ENCODE results near the gene GRID2.

DNA sequence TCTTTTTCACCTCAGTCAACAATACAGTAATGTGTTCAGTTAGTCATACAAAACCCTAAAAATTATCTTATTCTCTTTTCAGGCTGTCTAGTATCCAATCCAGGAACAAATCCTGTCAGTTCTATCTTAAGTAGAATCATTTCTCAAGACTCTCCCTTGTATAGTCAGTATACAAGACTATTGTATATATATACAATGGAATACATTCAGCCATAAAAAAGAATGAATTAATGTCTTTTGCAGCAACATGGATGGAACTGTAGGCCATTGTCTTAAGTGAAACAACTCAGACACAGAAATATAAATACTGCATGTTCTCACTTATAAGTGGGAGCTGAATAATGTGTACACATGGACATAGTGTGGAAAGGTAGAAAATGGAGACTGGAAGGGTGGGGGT lies 1023.6 kb downstream of the GRID2 start:
- no peak for TF ChIP-seq EZH2 (optimal IDR thresholded peaks at IDR 0.05; ENCODE audit: low read depth, low read length)
- TF ChIP-seq, protein P1, sequence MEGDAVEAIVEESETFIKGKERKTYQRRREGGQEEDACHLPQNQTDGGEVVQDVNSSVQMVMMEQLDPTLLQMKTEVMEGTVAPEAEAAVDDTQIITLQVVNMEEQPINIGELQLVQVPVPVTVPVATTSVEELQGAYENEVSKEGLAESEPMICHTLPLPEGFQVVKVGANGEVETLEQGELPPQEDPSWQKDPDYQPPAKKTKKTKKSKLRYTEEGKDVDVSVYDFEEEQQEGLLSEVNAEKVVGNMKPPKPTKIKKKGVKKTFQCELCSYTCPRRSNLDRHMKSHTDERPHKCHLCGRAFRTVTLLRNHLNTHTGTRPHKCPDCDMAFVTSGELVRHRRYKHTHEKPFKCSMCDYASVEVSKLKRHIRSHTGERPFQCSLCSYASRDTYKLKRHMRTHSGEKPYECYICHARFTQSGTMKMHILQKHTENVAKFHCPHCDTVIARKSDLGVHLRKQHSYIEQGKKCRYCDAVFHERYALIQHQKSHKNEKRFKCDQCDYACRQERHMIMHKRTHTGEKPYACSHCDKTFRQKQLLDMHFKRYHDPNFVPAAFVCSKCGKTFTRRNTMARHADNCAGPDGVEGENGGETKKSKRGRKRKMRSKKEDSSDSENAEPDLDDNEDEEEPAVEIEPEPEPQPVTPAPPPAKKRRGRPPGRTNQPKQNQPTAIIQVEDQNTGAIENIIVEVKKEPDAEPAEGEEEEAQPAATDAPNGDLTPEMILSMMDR (IDR thresholded peaks at IDR 0.05; ENCODE audit: low read length) = no peak
- TF ChIP-seq EZH2phosphoT487 (IDR thresholded peaks at IDR 0.05; ENCODE audit: low read length) = no peak

All from MM.1S (cell line).